ENCODE measurements around the gene SKIC8.

GRCh38 chr15:78311292-78311691, 11.9 kb upstream of the SKIC8 start:
- TF ChIP-seq CTCF (IDR thresholded peaks at IDR 0.05) = no peak
- no peak for TF ChIP-seq POLR2A (IDR thresholded peaks at IDR 0.05)
